Effector CD8-positive, alpha-beta T cell (primary cell): ENCODE results near the gene NPHS2.

Source experiments
- DNase-seq: peaks from one replicate; lab custom pipeline; 2025; lab: John Stamatoyannopoulos, UW
- total RNA-seq, 4 experiments: gene quantifications; one replicate each; lab custom pipeline; 2026; lab: John Stamatoyannopoulos, UW

Gene NPHS2
- total RNA-seq: 0 reads per million in 4 experiments

DNA sequence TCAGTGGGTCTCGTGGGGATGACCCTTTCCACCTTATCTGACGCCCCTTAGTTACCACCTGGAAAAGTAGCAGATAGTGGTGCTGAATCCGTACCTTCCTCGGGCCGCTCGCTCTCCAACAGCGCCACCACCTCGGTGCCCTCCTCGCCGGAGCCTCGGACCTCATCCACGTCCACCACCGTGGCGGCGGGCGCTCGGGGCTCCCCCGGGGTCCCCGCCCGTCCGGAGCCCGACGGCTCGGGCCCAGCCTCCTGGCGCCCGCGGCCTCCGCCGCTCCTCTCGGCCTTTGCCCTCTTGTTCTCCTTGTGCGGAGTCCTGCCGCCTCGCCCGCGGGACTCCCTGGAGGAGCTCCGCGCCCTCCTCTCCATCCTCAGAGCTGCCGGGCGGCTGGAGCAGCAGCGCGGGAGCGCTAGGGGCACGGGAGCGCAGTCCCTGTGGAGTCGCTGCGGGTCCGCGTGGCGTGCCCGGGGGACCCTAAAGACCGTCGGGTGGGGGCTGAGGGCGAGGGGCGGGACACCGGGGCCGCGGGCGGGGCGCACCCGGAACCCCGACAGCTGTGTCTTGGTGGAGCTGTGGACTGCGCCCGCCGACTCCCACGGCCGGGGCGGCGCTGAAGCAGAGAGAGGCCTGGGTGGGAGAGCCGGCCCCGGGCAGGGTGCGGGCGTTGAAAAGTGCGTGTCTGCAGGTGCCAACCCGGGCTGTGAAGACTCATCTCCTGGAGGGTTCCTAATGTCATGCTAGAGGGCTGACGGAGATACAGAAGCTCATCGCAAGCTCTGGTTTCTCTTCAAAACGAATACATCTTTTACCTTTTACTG lies at the start of gene NPHS2:
Gene NPHS2 (minus strand): TSS at position 452 of the 818 bp plus-strand sequence. CDS start 84 bp downstream, at position 368.
- DNase-seq: no peak

DNA sequence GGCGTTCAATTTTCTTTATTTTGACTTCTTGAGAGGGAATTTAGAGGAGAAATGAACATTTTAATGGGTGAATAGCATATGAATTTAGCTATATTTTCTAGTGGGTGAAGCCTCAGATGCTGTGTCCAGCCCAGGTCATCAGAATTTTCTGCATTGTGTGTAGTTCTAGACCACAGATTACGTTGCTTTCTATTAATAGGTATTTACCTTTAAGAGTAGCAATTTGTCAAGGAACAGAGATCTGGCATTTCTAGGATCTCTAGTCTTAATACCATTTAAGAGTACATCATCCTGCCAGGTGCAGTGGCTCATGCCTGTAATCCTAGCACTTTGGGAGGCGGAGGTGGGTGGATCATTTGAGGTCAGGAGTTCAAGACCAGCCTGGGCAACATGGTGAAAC lies 36.6 kb upstream of the NPHS2 start:
- no peak for DNase-seq

DNA sequence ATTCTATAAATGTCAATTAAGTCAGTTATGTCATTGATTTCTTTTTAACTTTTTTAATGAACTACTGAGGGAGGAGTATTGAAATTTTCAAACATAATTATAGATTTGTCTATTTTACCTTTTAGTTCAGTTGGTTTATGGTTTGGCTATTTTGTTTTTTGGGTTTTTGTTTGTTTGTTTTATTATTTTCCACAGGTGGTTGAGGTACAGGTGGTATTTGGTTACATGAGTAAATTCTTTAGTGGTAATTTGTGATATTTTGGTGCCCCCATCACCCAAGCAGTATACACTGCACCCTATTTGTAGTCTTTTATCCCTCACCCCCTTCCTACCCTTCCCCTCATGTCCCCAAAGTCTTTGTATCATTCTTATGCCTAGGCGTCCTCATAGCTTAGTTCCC lies 25.3 kb upstream of the NPHS2 start:
- DNase-seq: no peak

DNA sequence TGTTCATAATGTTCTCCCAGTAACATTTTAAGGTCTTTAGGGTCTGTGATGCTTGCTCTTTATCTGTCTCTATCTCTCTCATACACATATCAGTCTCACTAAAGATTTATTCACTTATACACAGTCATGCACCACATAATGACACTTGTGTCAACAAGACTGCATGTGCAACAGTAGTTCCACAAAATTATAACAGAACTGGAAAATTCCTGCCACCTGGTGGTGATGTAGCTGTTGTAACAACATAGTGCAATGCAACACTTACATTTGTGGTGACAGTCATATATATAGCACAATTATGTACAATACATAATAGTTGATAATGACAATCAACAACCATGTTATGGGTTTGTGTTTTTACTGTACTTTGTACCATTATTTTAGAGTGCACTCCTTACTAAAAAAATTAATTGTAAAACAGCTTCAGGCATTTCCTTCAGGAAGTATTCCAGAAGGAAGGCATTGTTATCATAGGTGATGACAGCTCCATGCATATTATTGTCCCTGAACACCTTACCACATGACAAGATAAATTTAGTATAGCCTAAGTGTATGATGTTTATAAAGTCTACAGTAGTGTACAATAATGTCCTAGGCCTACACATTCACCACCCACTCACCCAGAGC lies 24.0 kb upstream of the NPHS2 start:
- no peak for DNase-seq

DNA sequence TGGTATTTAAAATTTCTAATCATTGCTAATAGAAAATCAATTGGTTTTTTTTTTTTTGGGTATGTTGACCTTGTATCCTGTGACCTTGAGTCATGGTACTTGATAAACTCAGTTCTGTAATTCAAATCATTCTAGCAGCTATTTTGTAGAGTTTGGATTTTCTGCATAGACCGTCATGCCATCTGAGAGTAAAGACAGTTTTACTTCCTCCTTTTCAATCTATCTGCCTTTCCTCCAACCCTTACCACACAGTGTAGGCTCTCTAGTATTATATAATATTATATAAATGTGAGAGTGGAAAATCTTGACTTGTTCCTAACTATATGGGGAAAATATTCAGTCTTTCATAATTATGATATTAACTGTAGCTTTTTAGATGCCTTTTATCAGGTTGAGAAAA lies 22.9 kb upstream of the NPHS2 start:
- DNase-seq: no peak

DNA sequence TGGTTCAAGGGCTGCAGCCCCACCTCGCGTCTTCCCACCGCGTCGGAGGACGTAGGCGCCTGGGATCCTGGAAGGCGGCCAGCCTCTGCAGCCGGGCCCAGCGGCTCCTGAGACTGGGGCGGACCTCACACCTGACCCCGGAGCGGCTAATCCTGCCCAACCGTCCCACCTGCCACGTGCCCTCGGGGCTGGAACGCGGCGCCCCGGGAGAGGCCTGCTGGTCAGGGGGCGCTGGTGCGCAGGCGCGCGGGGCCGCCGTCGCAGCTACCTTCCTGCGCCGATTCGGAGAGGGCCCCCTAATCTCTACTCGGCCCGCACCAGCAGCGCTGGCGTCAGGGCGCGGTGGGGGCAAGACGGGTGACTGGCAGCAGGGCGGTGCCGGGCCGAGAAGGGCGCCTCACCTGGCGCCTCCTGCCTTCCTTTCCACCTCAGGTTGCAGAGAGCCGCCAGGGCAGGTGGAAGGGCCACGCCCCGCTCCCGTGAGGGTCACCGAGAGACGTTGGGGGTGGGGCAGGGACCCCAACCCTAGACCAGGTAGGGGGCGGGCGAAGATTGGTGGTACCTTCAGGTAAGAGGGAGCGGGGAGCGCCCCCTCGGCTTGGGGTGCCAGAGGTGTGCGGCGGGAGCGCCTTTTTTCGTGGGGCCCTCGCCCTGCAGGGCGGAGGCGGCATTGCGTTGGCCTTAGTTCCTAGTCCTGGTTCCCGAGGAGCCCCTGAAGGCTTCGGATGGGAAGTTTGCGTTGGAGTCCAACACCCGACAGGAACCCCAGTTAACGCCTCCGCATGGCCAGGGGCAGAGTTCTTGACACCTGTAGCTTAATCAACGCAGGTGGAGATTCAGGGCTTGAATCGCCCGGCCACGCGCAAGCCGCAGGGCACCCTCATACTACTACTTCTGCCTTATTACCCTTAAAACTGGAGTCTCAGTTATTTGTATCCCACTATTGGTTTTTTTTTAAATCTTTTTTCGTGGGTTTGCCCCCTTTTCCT lies 16.1 kb upstream of the NPHS2 start, which contains the start of gene TDRD5:
Gene TDRD5 (plus strand): TSS at position 241 of the 989 bp plus-strand sequence. CDS start 784 bp downstream, outside the sequence.
- no peak for DNase-seq

DNA sequence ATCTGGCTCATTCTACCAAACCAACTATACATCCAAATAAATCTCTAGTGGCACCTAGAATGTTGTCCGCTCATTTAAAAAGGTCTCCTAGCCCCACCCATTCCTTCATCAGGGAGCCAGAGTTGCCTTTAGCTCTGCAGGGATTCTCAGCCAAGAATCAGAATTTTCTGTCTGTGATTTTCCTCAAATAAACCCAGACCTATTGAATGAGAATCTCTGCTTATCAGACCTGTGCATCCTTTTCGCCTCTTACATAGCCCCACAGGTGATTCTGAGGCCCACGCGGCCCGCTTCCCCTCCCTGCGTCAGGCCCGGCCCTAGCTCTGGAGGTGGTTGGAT lies 15.5 kb upstream of the NPHS2 start:
- DNase-seq: no peak

DNA sequence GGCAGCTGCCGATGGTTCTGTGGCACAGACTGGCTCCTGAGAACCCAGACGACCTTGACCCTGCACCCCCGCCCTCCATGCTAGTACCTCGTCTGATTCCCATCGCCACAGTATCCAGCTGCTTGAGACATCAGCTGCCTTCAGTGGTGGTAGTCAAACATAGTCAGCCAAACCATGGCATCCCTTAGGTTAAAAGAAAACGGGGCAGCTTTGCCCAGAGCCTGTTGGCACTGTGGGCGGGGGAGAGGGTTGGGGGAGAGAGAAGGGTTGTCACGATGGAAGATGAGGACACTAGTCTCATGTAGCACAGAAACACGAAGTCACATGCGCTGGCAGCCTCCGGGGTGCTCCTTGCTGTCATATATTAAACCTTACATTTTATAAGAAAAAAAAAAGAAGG lies 14.9 kb upstream of the NPHS2 start:
- DNase-seq: no peak

DNA sequence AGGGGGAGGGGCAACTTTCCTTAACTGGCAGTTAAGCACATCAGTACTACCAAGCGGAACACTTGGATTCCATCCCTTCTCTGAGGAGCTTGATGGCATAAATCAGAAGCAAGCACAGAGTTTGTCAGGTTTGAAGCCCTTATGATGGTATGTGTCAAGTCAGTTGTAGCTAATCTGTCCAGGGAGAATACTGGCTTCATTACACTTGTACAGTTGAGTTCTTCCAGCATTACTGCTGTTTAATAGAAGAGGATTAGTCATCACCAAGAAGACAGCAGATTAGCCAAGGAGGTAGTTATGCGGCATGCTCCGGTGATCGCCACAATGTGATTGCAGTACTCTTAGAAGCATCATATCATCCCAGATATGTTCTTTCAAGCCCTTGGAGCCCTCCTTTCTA lies 13.8 kb upstream of the NPHS2 start:
- no peak for DNase-seq

DNA sequence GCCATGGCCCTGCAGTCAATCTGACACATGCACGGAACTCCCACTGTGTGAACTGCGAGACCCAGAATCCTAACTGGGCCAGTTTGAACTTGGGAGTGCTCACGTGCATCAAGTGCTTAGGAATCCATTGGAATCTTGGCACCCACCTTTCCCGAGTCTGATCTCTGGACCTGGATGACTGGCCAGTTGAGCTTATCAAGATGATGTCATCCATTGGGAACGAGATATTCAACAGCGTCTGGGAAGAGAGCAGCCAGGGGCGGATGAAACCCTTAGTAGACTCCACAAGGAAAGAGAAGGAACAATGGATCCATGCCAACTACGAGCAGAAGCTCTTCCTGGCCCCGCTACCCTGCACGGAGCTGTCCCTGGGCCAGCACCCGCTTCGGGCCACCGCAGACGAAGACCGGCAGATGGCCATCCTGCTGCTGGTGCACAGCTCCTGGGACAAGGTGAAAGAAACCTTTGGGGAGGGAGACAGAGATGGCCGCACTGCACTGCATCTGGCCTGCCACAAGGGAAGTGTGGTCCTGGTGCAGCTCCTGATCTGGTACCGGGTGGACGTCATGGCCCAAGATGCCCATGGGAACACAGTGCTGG lies 12.8 kb upstream of the NPHS2 start:
- no peak for DNase-seq

DNA sequence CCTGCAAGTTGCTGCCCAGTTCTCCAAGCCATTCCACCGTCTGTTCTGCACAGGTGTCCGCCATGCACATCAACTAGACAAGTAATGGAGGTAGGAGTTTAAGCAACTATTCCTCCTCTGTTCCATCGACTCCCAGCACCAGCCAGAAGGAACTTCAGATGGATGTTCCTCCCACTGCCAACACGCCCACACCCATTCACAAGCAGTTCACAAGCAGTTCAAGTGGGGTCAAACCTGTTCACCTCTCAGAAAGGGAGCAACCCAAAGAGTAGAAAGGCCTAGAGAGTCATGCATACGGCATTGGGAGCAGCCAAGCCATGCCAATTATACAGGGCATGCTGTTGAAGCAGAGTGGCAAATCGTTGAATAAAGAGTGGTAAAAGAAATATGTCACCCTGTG lies 11.6 kb upstream of the NPHS2 start:
- DNase-seq: no peak

DNA sequence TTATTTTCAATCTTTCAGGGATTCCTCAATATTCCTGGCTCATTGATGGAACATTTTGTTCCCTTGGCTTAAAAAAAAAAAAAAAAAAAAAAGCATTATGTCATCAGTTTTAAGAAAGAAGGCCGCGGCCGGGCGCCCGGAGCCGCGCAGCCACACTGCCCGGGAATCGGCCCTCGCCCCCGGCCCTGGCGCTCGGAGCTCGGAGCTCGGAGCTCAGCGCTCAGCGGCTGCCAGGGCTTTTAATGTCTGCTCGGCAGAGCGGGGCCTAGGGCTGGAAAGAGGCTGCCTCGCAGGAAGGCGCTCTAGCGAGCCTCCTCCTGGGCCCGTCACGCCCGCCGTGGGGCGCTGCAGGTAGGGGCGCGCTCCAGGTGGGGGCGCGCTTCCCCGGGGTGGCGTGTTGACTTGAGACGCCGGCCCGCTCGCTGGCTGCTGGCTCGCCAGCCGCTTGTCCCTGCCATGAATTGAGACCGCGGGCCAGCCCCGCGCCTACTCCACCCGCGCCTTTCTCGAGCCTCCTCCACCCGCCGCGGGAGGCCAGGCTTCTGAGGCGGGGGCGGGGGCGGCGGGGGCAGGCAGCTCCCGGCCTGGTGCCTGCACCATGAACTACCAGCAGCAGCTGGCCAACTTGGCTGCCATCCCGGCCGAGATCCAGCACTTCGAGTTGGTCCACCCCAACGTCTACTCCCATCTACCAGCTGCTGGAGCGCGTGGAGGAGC lies 10.5 kb upstream of the NPHS2 start:
- DNase-seq: no peak

DNA sequence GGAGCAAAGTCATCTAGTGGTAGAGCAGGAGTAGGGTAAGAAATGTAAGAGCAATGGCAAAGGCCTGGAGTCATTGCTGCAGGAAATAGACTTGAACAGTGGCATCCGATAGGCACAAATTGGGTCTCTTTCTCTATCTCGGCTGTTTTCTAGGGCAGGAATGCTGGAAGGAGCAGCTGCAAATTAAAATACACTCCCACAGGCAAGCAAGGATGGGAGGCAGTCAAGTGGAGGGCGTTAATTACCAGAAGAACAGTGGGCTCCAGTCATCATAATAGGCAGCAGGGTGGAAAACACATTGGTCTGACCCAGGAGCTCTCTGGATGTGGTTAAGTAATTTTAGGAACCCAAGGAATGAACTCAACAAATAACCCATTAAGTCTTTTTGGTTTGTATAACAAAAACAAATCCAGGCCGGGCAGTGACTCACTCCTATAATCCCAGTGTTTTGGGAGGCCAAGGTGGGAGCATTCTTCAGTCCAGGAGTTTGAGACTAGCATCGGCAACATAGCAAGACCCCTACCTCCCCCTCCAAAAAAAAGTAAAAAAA lies 8.1 kb upstream of the NPHS2 start:
- no peak for DNase-seq

DNA sequence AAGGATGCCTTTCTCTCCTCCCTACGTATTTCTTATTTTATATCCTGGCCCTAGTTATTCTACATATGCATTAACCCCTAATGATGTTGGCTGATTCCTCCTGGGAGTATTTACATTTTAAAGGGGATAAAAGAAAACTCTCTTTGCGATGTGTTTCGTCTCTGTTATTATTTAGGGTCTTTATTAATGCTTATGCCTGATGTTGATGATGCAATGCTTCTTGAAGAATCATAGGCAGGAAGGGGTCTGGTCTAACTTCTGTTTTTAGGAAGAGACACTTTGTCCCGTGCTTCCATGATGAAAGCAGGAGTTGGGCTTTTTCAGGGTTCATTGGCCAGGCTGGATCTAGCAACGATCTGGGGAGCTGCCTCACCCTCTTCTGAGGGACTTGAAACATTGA lies 761 bp upstream of the NPHS2 start:
- DNase-seq: no peak

DNA sequence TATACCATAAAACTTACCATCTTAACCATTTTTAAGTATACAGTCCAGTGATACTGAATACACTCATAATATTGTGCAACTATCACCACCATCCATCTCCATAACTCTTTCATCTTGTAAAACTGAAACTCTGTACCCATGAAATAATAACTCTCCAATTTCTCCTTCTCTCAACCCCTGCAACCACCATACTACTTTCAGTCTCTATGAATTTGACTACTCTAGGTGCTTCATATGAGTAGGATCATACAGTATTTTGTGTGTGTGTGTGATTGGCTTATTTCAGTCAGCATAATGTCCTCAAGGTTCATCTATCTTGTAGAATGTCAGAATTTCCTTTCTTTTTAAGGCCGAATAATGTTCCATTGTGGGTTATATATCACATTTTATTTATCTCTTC lies 17.7 kb downstream of the NPHS2 start:
- no peak for DNase-seq

DNA sequence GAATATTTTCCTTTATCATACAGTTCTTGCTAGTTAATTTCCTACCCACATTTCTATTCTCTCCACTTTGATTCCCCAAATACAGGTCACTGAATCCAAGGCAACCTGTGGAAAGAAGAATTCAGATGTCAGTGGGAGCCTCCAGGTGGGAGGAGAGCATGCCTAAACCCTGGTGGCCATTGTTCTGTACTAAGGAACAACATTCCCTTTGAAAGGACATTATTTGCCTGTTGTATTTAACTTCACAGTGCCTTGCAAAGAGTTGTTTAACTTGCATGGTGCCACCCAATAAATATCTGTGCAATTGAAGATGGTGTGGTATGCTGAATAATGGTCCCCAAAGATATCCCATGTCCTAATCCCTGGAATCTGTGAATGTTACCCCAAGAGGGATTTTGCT lies 21.3 kb downstream of the NPHS2 start:
- DNase-seq: no peak

DNA sequence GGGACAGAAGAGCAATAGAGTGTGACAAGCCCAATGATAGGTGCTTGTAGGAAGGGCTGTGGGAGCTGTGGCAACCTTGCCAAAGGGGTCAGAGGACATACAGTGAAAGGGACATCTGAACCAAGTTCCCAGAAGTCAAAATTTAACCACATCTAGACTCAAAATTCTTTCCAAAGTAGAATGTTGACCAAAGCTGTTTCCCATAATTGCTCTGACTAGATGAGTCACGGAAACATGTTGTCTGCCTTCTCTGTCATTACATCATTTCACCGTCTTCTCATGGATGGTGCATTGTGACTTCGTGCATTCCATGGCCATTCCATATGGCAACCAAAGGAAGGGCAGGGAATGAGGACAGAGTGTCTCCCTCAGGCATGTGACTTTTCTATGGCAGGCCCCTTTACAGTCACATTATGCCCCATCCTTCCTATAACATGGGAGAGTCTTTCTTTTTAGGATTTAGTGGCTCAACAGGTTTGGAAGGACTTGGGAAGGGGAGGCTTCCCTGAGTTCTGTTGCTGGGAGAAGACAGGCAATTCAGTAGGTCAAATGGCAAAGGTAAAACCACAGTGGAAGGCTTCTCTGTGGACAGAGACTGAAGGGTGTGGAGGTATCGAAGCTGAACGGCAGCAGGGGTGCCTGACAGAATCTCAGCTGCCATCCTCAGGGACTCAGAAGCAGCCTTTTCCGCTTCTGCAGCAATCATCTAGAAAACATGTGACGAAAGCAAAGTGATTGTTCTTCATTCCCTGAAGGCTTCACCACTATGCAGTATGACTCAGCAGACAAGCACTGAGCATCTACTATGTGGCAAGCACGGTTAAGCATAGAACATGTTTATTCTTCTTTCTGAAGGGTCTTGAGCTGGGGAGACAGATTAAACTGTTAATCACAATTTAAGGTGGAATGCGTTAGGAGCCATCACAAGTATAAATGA lies 24.7 kb downstream of the NPHS2 start:
- no peak for DNase-seq

DNA sequence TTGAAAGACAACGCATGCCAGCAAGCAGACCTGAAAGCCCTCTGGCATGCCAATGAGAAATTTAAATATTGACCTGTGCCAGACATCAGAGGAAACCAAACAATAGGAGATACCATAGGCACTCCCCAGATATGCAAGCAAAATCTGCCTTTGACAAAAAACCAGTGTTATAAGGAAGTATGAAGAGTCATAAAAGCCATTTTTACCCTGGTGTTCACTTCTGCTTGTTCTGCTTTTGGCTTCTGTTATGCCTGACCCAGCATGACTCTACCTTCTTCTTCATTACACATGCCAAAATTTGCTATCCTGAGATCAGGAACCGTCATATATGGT lies 26.4 kb downstream of the NPHS2 start:
- DNase-seq: no peak

DNA sequence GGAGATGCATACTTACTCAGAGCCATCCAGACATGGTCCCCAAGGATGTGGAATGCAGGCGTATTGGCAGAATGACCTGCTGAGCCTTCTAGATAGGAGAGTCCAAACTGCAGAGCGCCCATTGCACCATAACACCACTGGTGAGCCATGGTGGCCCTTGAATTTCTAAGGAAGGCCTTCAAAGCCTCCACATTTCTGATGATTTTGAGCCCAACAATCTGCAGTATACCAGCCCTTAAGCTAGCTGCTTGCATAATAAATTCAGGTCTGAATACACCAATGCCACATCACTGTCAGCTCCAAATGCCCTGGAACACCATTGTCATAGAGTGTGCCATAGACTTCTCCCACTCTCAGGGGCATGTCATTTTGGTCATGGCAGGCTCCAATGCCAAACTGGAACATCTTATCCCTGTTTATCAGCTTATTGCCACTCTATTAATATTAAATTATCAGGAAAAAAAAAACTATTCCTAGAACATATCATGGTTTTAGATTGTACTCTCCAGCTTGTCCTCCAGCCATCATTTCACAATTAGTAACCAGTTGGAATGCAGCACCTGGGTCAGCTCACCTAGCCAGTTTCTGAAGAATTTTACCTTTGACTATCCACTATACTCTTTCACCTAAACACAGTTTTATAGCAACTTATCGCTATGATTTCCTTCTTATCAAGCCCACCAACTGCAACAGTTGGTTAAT lies 26.9 kb downstream of the NPHS2 start:
- no peak for DNase-seq
